G401.6 (cell line): ENCODE results near the gene AK5.
"Not testable (repeated sequence)": the region's sequence is repeated elsewhere in the genome, so short reads cannot be mapped to it uniquely, and the experiment has no call there.

Experiments used
- FAIRE-seq: peaks from 2 replicates; lab custom pipeline; 2012; peaks lifted over from hg19 to GRCh38; lab: Jason Lieb, UNC

AK5 gene

DNA sequence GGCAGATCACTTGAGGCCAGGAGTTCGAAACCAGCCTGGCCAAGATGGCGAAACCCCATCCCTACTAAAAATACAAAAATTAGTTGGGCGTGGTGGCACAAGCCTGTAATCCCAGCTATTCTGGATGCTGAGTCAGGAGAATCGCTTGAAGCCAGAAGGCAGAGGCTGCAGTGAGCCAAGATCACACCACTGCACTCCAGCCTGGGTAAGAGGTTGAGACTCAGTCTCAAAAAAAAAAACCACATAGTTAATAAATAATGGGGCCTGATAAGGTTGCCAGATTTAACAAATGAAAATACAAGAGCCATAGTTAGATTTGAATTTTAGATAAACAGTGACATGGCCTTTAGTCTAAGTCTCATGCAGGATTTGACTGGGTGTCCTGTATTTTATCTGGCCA, 225.0 kb downstream of the AK5 start:
- no peak for FAIRE-seq

DNA sequence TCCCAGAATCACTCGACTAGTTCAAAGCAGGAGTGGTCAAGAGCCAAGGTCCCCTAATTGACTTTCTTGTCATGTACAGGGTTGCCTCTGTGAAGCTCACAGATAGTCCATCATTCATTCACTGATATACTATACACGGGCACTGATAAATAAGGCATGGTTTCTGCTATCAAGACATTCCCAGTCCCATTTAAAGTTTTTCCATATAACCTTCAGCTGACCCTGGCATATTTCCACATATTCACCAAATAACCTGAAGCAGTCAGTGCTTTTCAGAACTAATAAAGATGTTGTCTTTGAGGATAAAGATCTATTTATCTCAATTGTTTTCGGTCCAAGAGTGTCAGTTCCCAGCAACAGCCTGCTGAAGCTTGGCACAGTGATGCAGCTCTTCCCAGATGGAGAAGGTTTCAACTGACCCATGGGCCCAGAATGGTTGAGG, 227.3 kb downstream of the AK5 start:
- no peak for FAIRE-seq

DNA sequence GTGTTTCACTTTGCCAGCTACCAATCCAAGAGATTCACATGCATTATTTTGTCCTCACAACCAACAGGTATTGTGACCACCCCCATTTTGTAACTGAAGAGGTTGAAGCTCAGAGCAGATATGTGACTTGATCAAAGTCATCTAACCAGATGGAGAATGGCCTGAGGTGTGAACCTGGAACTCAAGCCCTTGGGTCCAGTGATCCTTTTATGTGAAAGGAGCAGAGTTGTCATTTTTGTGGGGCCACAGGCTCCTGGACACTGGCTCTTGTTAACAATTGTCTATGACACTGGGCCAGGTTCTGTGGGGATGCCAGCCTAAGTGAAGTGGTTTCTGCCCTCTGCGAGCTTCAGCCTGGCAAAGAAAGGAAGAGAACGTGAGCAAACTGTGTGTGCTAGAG, 228.1 kb downstream of the AK5 start:
- FAIRE-seq: no peak

DNA sequence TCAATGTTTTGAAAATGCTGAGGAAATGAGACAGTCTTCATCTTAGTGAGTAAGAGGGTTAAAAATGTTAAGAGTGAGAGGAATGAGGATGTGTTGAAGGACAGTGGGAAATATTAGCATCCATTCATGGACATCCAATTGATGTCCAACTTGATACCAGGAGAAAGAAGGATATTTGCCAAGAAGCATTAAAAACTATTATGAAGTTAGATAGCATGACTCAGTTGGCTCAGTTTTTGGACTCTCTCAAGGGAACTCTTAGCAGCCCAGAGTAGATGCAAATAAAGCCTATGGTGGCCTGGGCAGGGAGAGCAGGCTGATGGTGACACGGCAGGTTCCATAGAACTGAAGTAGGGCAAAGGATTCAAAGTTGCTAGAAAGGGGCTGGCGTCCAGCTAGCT, 229.6 kb downstream of the AK5 start:
- FAIRE-seq: no peak

DNA sequence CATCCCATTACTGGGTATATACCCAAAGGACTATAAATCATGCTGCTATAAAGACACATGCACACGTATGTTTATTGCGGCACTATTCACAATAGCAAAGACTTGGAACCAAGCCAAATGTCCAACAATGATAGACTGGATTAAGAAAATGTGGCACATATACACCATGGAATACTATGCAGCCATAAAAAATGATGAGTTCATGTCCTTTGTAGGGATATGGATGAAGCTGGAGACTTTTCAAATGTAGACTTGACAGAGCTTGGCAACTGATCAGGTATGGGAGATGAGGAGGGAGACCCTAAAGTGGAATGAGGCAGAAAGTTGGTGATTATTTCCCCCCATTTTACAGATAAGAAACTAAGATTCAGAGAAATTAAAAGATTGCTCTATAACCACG, 230.8 kb downstream of the AK5 start:
- not testable (repeated sequence) for FAIRE-seq

DNA sequence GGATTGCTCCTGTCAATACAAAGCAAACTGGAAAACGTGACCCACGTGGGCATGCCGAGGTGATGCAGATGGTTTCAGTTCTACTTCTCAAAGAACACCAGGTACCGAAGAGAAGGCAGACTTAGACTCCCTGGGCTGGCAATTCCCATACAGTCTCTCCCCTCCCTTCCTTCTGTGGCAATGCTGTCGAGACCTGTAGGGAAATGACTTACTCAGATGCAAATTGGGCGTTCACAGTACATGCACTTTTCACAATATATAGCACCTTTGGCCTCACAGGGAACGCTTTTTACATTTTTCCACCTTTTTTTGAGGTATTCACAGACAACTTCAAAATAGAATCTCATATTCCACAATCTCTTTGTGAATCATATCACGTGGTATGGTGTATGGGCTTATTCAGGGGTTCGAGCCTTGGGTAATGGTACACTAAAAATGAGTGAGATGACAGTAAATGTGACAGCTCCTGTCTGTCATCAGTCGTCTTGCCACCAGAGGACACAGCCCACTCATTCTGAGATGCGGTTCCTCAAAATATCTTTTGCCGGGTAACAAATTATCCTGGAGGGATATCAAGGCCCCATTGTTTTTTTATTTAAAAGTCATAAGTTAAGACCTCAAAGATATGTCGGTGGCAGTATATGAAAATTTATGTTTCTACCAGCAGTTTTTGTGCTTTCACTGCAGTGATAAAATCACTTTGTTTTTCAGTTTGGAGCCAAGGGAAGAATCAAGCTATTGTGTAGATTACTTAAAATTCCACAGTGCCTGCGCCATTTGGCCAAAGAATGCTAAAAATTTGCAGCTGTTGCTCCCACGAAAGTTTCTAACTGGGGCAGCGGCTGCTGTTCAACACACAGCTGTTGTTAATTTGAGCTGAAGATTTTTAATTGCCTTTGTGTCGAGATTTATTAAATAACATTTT, 232.3 kb downstream of the AK5 start:
- FAIRE-seq: no peak

DNA sequence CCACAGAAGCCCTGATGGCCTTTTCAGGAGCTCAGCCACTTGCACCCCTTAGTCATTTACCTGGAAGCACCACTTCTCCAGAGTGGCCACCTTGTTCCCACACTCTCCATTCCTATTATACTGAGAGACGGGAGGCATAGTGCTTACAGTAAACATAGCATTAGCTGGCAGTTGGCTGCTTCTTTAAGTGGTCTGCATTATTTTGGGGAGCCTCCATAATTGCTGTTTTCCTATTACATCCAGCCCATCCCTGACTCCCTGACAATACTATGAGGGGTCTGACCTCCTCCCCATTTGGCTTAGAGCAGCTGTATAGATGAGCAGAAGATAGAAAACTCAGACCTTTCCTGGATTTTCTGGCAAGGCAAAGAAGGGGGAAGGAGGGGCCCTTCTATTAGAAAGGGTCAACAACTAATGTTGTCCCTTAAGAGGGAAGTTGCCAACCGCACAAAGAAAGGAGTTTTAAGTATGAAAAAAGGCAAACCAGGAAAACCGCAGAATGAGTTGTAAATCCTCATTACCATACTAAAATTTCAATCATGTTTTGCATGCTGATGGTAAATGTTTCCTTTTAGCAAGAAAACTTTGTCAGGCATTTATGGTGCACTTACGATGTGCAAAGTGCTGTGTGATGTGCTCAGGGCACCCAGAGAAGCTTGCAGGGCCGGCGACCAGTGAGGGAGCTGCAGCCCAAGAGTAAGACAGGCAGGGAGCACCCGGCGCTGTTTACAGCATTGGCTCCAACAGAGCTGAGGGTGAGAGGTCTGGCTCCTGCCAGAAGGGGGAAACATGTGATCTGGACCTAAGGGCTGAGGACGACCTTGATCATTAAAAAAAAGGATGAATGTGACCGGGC, 233.3 kb downstream of the AK5 start:
- no peak for FAIRE-seq

DNA sequence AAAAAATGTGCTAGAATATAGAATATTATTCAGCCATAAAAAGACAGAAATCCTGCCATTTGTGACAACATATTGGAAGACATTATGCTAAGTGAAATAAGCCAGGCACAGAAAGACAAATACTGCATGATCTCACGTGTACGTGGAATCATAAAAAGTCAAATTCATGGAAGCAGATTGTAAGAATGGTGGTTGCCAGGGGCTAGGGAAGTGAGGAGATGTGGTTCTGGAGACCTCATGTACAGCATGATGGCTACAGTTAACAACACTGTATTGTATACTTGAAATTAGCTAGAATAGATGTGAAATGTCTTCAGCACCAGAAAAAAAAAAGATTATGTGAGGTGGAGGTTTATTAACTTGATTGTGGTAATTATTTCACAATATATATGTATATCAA, 234.3 kb downstream of the AK5 start:
- no peak for FAIRE-seq

DNA sequence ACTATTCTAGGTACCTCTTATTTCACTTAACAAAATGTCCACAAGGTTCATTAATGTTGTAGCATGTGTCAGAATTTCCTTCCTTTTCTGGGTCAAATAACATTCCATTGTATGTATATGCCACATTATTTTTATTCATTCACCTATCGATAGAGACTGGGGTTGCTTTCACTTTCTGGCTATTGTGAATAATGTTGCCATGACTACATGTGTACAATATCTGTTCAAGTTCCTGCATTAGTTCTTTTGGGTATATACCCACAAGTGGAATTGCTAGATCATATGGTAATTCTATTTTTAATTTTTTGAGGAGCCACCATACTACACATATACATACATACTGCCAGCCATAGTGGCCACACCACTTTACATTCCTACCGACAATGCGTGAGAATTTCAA, 242.2 kb downstream of the AK5 start:
- no peak for FAIRE-seq

DNA sequence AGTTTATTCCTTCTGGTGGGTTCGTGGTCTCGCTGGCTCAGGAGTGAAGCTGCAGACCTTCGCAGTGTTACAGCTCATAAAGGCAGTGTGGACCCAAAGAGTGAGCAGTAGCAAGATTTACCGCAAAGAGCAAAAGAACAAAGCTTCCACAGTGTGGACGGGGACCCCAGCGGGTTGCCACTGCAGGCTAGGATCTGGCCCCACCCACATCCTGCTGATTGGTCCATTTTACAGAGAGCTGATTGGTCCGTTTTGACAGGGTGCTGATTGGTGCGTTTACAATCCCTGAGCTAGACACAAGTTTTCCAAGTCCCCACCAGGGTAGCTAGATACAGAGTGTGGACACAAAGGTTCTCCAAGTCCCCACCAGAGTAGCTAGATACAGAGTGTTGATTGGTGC, 249.3 kb downstream of the AK5 start:
- not testable (repeated sequence) for FAIRE-seq

DNA sequence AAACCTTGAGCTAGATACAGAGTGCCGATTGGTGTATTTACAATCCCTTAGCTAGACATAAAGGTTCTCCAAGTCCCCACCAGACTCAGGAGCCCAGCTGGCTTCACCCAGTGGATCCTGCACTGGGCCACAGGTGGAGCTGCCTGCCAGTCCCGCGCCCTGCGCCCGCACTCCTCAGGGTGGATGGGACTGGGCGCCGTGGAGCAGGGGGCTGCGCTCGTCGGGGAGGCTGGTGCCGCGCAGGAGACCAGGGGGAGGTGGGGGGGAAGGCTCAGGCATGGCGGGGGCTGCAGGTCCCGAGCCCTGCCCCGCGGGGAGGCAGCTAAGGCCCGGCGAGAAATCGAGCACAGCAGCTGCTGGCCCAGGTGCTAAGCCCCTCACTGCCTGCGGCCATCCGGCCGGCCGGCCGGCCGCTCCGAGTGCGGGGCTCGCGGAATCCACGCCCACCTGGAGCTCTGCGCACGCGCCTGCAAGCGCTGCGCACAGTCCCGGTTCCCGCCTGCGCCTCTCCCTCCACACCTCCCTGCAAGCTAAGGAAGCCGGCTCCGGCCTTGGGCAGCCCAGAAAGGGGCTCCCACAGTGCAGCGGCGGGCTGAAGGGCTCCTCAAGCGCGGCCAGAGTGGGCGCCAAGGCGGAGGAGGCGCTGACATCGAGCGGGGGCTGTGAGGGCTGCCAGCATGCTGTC, 249.9 kb downstream of the AK5 start:
- not testable (repeated sequence) for FAIRE-seq

DNA sequence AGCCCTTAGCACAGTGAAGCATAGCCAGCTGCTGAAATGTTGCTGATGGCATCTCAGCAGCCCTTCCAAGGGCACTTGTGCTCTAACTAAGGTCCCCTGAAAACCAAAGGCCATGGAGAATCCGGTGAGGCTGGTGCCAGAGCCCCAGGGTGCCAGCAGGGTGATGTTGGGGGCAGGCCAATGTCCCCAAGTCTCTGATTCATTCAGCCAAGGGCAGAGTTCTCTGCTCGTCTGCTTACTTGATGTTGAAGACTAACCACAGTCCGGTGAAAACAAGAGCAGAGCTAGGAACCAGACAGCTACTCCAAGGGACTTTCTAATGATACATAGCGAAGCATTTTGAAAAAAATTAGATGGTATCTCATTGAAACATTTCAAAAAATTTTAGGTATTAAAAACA, 250.8 kb downstream of the AK5 start:
- no peak for FAIRE-seq

DNA sequence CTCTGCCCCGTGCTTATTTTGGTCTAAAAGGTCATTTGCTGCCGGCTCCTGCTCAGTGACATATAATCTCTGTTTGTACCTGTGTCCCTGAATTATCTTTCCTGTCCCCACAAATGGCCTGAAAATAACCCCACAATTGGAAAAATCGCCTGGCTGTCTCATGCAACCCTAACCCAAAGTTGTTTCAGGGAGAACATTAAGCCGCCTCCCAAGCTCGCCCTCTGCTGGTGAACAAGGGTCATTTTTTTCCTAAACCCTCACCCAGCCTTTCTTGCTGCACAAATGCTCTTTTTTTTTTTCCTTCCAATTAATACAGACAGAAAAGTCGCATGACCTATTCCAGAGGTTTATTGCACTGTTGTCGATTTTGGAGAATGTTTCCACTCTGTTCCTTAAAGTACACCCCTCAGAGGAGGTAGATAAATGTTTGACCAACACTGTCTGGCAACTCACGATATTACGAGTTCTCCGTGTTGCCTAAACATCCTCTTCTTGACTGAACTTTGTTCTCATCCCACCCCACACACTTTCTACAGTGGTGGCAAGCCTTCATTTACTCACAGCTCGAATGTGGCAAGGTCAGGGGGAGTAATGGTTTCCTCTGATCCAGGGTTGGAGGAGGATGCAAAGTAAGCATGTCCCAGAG, 252.0 kb downstream of the AK5 start:
- peak; percentile 82 for FAIRE-seq

DNA sequence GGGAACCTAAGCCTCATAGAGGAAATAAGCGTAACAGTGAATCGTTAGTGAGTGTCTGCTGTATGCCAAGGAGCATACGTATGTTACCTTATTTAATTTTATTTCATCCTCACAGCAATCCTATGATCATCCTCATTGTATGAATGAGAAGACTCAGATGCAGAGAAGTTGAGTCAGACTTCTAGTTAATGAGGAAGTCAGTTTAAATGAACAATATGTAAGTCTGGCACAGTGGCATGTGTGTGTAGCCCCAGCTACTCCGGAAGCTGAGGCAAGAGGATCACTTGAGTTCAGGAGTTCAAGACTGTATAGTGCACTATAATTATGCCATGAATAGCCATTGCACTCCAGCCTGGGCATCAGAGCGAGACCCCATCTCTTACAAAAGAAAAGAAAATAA, 252.6 kb downstream of the AK5 start:
- no peak for FAIRE-seq

DNA sequence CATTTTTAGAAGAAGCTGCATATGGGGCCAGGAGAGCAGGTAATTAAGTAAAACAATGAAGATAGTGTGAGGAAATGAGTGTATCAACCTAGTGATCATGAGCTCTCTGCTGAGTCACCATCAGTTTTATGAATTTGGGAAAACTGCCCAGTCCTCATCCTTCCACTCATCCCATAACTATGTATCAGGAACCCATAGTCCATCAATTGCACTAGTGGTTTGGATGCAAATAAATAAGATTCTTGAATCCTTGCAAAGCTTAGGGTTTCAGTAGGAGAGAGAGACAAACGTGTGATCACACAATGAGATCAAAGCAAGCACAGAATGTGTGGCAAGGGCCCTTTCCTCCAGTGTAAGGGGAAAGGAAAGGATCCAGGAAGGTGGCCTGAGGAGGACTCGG, 255.0 kb downstream of the AK5 start:
- no peak for FAIRE-seq

DNA sequence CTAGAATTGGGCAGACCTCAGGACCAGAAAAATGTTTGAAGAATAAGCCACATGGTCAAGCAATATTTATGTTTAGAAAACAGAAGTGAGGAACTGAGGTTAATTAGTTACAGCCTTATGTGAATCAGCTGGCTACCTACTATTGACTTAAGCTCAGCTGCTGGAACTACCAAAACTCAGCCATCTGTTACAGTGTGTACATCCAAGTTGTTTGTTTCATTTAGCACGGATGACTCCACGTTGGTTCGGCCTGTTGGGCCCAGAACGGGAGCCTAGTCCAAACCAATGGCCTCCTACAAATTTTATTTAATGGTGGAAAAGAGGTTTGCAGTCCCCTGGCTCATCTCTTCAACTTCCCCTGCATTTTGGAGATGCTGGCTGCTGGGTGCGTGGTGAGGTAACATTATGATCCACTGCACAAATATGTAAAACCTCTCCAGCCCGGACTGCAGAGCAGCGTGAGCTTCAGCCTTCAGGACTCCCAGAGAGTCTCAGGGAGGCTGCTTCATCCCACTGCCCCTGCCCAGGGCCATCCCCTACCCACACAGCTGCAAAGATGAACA, 257.2 kb downstream of the AK5 start:
- no peak for FAIRE-seq

DNA sequence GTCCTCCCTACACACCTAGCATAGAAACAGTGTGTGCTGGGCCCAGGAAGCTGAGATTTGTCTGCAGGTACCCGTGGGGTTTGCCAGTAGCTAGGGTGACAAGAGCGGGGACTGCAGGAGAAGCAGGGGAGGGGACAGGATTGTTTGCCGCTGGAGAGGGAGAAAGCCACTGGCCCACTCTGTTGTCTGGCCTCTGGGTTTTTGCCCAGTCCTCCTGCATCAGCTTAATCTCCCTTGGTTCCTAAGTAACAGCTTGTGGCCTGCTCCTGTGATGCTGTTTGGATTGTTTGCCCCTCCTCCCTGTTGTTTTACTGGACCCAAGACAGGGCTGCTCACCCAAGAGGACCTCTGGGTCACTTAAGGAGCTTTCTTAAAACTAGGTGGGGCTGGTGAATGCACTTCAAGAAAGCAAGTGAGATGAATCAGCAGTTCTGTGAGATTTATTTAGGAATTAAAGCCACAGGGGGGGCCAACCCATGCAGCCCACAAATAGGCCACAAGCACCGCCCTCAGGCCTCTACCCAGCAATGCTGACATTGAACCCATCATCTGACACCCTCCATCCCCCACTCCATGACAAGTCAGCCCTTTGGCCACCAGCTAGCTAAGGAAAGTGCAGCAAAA, 257.8 kb downstream of the AK5 start:
- FAIRE-seq: no peak

DNA sequence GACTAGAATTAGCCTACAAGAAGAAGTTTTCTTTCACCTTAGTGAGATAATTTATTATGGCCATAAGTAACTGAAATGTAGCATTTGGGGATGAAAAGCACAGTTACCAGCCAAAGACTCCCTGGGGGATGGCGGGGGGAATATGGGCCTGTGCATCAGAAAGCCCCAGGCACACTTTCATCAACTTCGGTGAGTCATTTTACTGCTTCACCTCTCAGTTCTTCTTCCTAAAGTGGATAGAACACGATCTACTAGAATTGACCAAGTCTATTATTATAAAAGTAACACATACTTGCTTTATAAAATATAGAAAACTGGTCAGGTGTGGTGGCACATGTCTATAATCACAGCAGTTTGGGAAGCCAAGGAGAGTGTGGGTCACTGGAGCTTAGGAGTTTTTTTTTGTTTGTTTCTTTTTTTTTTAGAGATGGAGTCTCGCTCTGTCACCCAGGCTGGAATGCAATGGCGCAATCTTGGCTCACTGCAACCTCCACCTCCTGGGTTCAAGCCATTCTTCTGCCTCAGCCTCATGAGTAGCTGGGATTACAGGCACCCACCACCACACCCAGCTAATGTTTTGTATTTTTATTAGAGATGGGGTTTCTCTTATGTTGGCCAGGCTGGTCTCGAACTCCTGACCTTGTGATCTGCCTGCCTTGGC, 258.8 kb downstream of the AK5 start:
- FAIRE-seq: no peak

DNA sequence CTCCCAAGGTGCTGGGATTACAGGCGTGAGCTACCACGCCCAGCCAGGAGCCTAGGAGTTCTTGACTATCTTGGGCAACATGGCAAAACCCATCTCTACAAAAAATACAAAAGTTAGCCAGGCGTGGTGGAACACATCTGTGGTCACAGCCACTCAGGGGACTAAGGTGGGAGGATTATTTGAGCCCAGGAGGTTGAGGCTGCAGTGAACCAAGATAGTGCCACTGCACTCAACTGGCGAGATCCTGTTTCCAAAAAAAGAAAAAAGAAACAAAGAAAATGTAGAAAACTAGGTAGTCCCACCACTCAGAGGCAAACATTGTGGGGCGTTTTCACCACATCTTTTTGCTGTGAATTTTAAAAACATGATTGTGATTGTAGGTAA, 259.3 kb downstream of the AK5 start:
- FAIRE-seq: no peak

DNA sequence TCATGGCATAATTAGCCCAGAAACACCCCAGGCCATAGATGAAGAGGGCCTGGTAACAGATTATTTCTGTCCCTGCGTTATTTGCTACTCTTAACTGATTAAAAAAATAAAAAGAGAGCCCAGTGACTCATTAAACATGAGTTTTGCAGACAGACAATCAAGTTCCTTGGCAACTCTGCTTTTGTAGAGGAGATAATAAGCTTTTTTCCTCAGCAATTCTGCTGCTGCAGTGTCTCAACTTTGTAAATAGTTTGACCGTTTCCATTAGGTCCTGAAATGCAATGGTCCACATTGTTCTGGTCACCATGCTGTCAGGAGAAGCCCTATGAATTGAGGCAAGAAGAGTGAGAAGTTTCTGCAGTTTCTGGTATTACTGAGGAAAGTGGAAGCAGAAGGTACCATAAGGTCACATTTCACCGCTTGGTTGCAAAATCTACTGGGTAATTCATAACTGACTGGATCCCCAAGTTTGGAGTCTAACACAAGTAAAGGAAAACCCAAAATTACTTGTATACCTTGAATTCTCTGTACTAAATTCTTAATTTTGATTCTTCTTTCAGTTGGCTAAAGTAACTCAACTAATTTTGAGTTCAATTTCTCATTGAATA, 261.1 kb downstream of the AK5 start:
- FAIRE-seq: no peak
